ENCODE data around the gene CMTM1. TPM values are rescaled to one million over a fixed set of nuclear protein-coding genes. Genes with fewer than 3 reads are reported as not detected.

CMTM1 gene
- total RNA-seq, 1 donor from 2014 or later = 6.3 TPM

DNA sequence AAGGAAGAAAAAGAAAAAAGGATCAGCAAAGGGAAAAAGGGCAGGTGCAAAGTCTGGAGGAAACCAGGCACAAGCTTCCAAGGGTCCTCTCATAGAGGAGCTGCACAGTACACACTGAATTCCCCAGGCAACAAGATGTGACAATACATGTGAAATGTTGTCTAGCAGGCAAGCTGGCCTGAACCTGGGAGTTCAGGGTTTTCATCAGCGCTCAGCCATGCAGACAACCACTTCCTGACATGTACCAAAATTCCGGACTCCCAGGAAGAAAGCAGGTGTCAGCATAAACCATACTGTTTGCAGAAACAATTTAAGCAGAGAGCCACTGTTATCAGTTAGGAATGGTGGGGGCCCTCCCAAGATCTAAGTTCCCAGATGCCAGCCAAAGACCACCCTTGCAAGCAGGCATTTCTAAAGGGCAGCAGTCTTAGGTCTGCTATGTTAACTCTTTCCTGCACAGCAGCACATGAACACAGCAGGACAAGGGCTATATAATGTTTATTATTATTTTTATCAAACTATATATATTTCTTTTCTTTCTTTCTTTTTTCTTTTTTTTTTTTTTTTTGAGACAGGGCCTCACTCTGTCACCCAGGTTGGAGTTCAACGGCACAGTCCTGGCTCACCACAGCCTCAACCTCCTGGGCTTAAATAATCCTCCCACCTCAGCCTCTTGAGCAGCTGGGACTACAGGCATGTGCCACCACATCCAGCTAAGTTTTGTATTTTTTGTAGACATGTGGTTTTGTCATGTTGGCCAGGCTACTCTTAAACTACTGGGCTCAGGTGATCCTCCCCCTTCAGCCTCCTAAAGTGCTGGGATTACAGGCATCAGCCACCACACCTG is 26.4 kb upstream of the CMTM1 start:
- H3K27ac Mint-ChIP-seq (ENCODE audit: unreplicated experiment) = peak overlapping the region; percentile 22
- H3K4me1 Mint-ChIP-seq (ENCODE audit: low read depth) = peaks cover 4% of the 10 kb centered on the region
- peaks cover 22% of the 10 kb centered on the region for H3K36me3 Mint-ChIP-seq (ENCODE audit: low read depth)
- DNase-seq (ENCODE audit: low spot score) = no peak
- TF ChIP-seq, protein P1, sequence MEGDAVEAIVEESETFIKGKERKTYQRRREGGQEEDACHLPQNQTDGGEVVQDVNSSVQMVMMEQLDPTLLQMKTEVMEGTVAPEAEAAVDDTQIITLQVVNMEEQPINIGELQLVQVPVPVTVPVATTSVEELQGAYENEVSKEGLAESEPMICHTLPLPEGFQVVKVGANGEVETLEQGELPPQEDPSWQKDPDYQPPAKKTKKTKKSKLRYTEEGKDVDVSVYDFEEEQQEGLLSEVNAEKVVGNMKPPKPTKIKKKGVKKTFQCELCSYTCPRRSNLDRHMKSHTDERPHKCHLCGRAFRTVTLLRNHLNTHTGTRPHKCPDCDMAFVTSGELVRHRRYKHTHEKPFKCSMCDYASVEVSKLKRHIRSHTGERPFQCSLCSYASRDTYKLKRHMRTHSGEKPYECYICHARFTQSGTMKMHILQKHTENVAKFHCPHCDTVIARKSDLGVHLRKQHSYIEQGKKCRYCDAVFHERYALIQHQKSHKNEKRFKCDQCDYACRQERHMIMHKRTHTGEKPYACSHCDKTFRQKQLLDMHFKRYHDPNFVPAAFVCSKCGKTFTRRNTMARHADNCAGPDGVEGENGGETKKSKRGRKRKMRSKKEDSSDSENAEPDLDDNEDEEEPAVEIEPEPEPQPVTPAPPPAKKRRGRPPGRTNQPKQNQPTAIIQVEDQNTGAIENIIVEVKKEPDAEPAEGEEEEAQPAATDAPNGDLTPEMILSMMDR (IDR thresholded peaks at IDR 0.05) = no peak
- no peaks in the 10 kb centered on the region for H3K9me3 Mint-ChIP-seq (ENCODE audit: low read depth)
- no peaks in the 10 kb centered on the region for H3K27me3 Mint-ChIP-seq (ENCODE audit: low read depth)
- H3K4me3 Mint-ChIP-seq (ENCODE audit: unreplicated experiment) = no peak overlapping the region

DNA sequence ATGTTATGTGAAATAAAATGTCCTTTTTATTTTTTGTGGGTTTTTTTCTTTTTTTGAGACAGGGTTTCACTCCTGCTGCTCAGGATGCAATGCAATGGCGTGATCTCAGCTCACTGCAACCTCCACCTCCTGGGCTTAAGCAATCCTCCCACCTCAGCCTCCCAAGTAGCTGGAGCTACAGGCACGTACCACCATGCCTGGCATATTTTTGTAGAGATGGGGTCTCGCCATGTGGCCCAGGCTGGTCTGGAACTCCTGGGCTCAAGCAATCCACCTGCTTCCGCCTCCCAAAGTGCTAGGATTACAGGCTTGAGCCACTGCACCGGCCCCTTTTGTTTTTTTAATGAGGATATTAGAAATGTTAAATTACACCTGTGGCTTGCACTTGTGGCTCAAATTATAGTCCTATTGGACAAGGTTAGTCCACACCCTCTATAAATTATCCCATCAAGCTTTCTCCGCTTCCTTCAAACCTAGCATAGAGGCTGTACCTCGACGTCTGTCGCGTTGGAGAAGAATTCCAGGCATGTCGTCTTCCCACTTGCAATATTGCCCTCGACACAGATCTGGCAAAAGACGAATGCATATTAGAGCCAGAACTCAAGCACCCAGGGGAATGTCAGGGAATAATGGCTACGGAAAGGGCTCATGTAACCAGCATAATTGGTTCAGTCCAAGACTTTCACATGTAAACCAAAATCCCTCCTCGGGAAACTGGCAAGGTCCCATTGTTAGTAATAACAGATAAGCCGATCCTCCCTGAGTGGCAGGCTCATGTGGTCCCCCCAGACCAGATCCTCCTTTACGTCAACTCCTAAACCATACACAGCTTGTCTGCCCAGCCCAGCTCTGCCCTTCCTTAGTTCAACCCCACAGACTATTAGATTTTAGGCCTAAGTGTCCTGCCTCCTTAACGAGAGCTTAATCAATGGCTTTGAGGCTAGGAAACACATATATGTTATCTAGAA is 24.6 kb upstream of the CMTM1 start:
- TF ChIP-seq, protein P1 (IDR thresholded peaks at IDR 0.05) = no peak
- Mint-ChIP-seq H3K36me3 (ENCODE audit: low read depth) (peaks cover 14% of the 10 kb centered on the region), H3K4me3 (ENCODE audit: unreplicated experiment) (no peak overlapping the region), H3K4me1 (ENCODE audit: low read depth) (peaks cover 4% of the 10 kb centered on the region), H3K27me3 (ENCODE audit: low read depth) (no peaks in the 10 kb centered on the region), H3K9me3 (ENCODE audit: low read depth) (no peaks in the 10 kb centered on the region), H3K27ac (ENCODE audit: unreplicated experiment) (no peak overlapping the region)
- DNase-seq (ENCODE audit: low spot score) = no peak

GRCh38 chr16:66542396-66542795 is 23.8 kb upstream of the CMTM1 start:
- H3K4me1 Mint-ChIP-seq (ENCODE audit: low read depth) = peaks cover 5% of the 10 kb centered on the region
- H3K27me3 Mint-ChIP-seq (ENCODE audit: low read depth) = no peaks in the 10 kb centered on the region
- TF ChIP-seq, protein P1 (IDR thresholded peaks at IDR 0.05) = no peak
- H3K27ac Mint-ChIP-seq (ENCODE audit: unreplicated experiment) = no peak overlapping the region
- no peak for DNase-seq (ENCODE audit: low spot score)
- H3K9me3 Mint-ChIP-seq (ENCODE audit: low read depth) = no peaks in the 10 kb centered on the region
- peaks cover 9% of the 10 kb centered on the region for H3K36me3 Mint-ChIP-seq (ENCODE audit: low read depth)
- no peak overlapping the region for H3K4me3 Mint-ChIP-seq (ENCODE audit: unreplicated experiment)

DNA sequence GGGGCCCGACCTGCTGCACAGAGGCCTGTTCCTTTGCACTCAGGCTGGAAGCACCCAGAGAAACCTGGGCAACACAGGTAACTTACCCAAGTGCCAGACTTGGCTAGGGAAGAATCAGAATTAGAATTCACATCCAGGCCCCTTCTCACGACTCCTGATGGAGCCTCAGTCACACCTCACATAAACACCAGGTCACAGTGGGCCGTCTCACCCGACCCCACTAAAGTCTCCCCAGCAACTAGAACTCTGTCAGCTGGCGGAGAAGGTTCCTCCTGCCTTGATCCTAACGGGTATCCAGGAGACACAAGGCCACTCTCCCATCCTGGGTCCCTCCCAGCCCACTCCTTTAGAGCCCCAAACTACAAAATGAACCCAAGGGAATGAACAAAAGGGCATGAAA is 22.7 kb upstream of the CMTM1 start:
- H3K4me3 Mint-ChIP-seq (ENCODE audit: unreplicated experiment) = no peak overlapping the region
- no peaks in the 10 kb centered on the region for H3K9me3 Mint-ChIP-seq (ENCODE audit: low read depth)
- H3K36me3 Mint-ChIP-seq (ENCODE audit: low read depth) = peaks cover 6% of the 10 kb centered on the region
- H3K4me1 Mint-ChIP-seq (ENCODE audit: low read depth) = peaks cover 14% of the 10 kb centered on the region
- TF ChIP-seq, protein P1 (IDR thresholded peaks at IDR 0.05) = no peak
- DNase-seq (ENCODE audit: low spot score) = no peak
- no peaks in the 10 kb centered on the region for H3K27me3 Mint-ChIP-seq (ENCODE audit: low read depth)
- H3K27ac Mint-ChIP-seq (ENCODE audit: unreplicated experiment) = no peak overlapping the region
